K562 (cell line): ENCODE results near the gene ADGRD1. TPM values are rescaled to one million over a fixed set of nuclear protein-coding genes. Genes with fewer than 3 reads are reported as not detected.

ENCODE experiments used
- CEBPG ChIP-seq, 3 experiments: fragments of 200-800 bp in 1 of 3; sonication (Bioruptor generic) in 1 of 3; sonication (generic) in 1 of 3; formaldehyde crosslinking in 1 of 3; IDR thresholded peaks in 2 of 3; conservative IDR thresholded peaks in 1 of 3; 2 replicates each; pipeline versions ENCODE4 v1.6.1 to v1.8.0; 2016 to 2022; ENCODE audit warnings: missing compliant biosample characterization in 2 of 3, missing genetic modification characterization in 2 of 3, mild to moderate bottlenecking in 1 of 3, missing genetic modification reagents in 1 of 3
- CTBP1 ChIP-seq: fragments of 450-650 bp; IDR thresholded peaks from 2 replicates; pipeline ENCODE4 v1.6.1; 2016; ENCODE audit warnings: borderline replicate concordance
- E2F6 ChIP-seq, 2 experiments: IDR thresholded peaks; 2 replicates each; pipeline ENCODE4 v1.6.1; 2011; ENCODE audit warnings: borderline replicate concordance in 1 of 2, control low read depth in 1 of 2, low read depth in 1 of 2, low read length in 1 of 2, mild to moderate bottlenecking in 1 of 2, mixed read lengths in 1 of 2, moderate library complexity in 1 of 2; ENCODE audit not compliant: insufficient read depth in 1 of 2, insufficient read length in 1 of 2, poor library complexity in 1 of 2, severe bottlenecking in 1 of 2; ENCODE audit errors: extremely low read depth in 1 of 2
- FOXA1 ChIP-seq: fragments of 450-650 bp; IDR thresholded peaks from 2 replicates; pipeline ENCODE4 v1.6.1; 2016; ENCODE audit warnings: mild to moderate bottlenecking, borderline replicate concordance
- GATAD2A ChIP-seq: fragments of 450-650 bp; IDR thresholded peaks from 2 replicates; pipeline ENCODE4 v1.6.1; 2017
- RNF2 ChIP-seq: sonication (generic); IDR thresholded peaks from 2 replicates; pipeline ENCODE4 v1.6.1; 2016
- SRF ChIP-seq, 2 experiments: fragments of 250-450, 450-650 bp in 1 of 2; sonication (Bioruptor Pico) in 1 of 2; sonication (generic) in 1 of 2; formaldehyde crosslinking; IDR thresholded peaks; 2 replicates each; pipeline versions ENCODE4 v1.5.0 to v1.5.1; 2020 to 2022; ENCODE audit warnings: mild to moderate bottlenecking in 1 of 2, missing genetic modification reagents in 1 of 2
- VEZF1 ChIP-seq: fragments of 200-800 bp; sonication (Bioruptor generic); IDR thresholded peaks from 2 replicates; pipeline ENCODE4 v1.6.1; 2017; ENCODE audit warnings: missing genetic modification characterization, missing compliant biosample characterization
- ZBED1 ChIP-seq: IDR thresholded peaks from 2 replicates; pipeline ENCODE4 v1.6.1; 2014
- ZNF592 ChIP-seq: fragments of 450-650 bp; IDR thresholded peaks from 2 replicates; pipeline ENCODE4 v1.6.1; 2017; ENCODE audit warnings: antibody characterized with exemption, mild to moderate bottlenecking
- ZNF609 ChIP-seq: sonication (generic); formaldehyde crosslinking; IDR thresholded peaks from 2 replicates; pipeline ENCODE4 v1.8.1; 2023; ENCODE audit warnings: missing genetic modification reagents, mild to moderate bottlenecking, borderline replicate concordance
- ZNF644 ChIP-seq: fragments of 200-800 bp; sonication (Bioruptor generic); IDR thresholded peaks from 2 replicates; pipeline ENCODE4 v1.6.1; 2016; ENCODE audit warnings: low read depth, missing genetic modification characterization, missing compliant biosample characterization
- ZNF695 ChIP-seq: fragments of 450-650 bp; formaldehyde crosslinking; IDR thresholded peaks from 2 replicates; pipeline ENCODE4 v1.4.0; 2020; ENCODE audit warnings: mild to moderate bottlenecking, moderate library complexity
- ZNF75A ChIP-seq: fragments of 450-650 bp; formaldehyde crosslinking; IDR thresholded peaks from 2 replicates; pipeline ENCODE4 v1.4.0; 2020; ENCODE audit warnings: mild to moderate bottlenecking
- polyA plus RNA-seq, 8 experiments: library from polyadenylated mRNA; depleted of rRNA in 4 of 8; stranded (reverse) in 5 of 8; unstranded in 3 of 8; fragments of >200 nt; fragmentation: Nextera tagmentation in 2 of 8; fragmentation: Illumina TruSeq in 1 of 8; extraction: Ambion mirVana in 2 of 8; extraction: Trizol in 1 of 8; gene quantifications; 2 replicates each; pipeline versions ENCODE4 v1.2.1 to v1.2.3, GENCODE V29; 2011 to 2014; ENCODE audit warnings: inconsistent platforms in 1 of 8, missing spikeins in 1 of 8
- total RNA-seq, 7 experiments: library from RNA; depleted of rRNA in 6 of 7; stranded (reverse); fragments of >200 nt in 6 of 7; fragmentation: Illumina TruSeq in 2 of 7; extraction: Trizol in 2 of 7; gene quantifications; 2 replicates each; pipeline versions ENCODE4 v1.2.1 to v1.2.3, GENCODE V29; 2011 to 2021; ENCODE audit warnings: low replicate concordance in 1 of 7

ADGRD1 gene
- total and polyA plus RNA-seq, 9 of the 15 experiments (the other 6 are each of a cell fraction or from before 2014, with no cell fraction given), result 1.7 to 11.7 (median 3.3) TPM

- no peak for TF ChIP-seq ZNF609 (CRISPR knock-in tag)
- peak; percentile 46; the same call in 1 of the 2 replicates for TF ChIP-seq VEZF1 (CRISPR knock-in tag)
- TF ChIP-seq ZNF75A (CRISPR knock-in tag), result no peak
- 0 out of 2 replicates have a peak, but pooled peaks have one; percentile 13 for TF ChIP-seq CTBP1
- TF ChIP-seq ZNF644, result no peak
- peak; percentile 40; the same call in 1 of the 2 replicates for TF ChIP-seq RNF2
- 0 out of 2 replicates have a peak, but pooled peaks have one; percentile 32 for TF ChIP-seq ZNF592
- no peak for TF ChIP-seq GATAD2A
- no peak for TF ChIP-seq ZNF695
- no peak for TF ChIP-seq FOXA1
- TF ChIP-seq E2F6 (IDR thresholded peaks at IDR 0.05; ENCODE audit: borderline replicate concordance in 1 of 2, extremely low read depth in 1 of 2, insufficient read depth in 1 of 2, insufficient read length in 1 of 2, low read depth in 1 of 2, low read length in 1 of 2, poor library complexity in 1 of 2, severe bottlenecking in 1 of 2), result peak in 1 of 2 experiments; percentile 78
- no peak for TF ChIP-seq ZBED1
- peak; percentile 42; the same call in 1 of the 2 replicates for TF ChIP-seq CEBPG (CRISPR knock-in tag; IDR thresholded peaks at IDR 0.05)
- peak in 1 of 2 experiments; percentile 45; a peak in 1 of 4 replicates for TF ChIP-seq CEBPG (tag; conservative IDR thresholded peaks at IDR 0.05 in 1 of 2, IDR thresholded peaks at IDR 0.05 in 1 of 2)
- peak in 1 of 2 experiments; percentile 23; a peak in 1 of 4 replicates for TF ChIP-seq SRF (CRISPR knock-in tag; IDR thresholded peaks at IDR 0.05)
Observed at GRCh38 chr12:130953771-130954543, at the start of gene ADGRD1 (continued).
